Measurements from ENCODE around the gene ATR.

ATR gene

GRCh38 chr3:142507241-142507640 is 71.3 kb downstream of the ATR start:
- DNase-seq: no peak

- DNase-seq: no peak
Measured at GRCh38 chr3:142502187-142502985, 76.1 kb downstream of the ATR start.

- no peak for DNase-seq
Measured at GRCh38 chr3:142501004-142501926, 77.3 kb downstream of the ATR start.

- DNase-seq: no peak
Measured at GRCh38 chr3:142500211-142500610, 78.3 kb downstream of the ATR start.

- DNase-seq: no peak
Measured at GRCh38 chr3:142498397-142499180, 79.9 kb downstream of the ATR start.

GRCh38 chr3:142497729-142498128 is 80.8 kb downstream of the ATR start:
- DNase-seq: no peak

GRCh38 chr3:142495103-142495502 is 83.4 kb downstream of the ATR start:
- no peak for DNase-seq

- DNase-seq: no peak
Measured at GRCh38 chr3:142492184-142492583, 86.3 kb downstream of the ATR start.

GRCh38 chr3:142489572-142490323 is 88.8 kb downstream of the ATR start:
- no peak for DNase-seq

- DNase-seq: no peak
Measured at GRCh38 chr3:142484912-142485435, 93.6 kb downstream of the ATR start.

GRCh38 chr3:142481196-142481595 is 97.3 kb downstream of the ATR start:
- DNase-seq: no peak

- DNase-seq: no peak
Measured at GRCh38 chr3:142470826-142471225, 107.7 kb downstream of the ATR start.

- DNase-seq: no peak
Measured at GRCh38 chr3:142468456-142468855, 110.1 kb downstream of the ATR start.

GRCh38 chr3:142467768-142468167 is 110.8 kb downstream of the ATR start:
- no peak for DNase-seq

GRCh38 chr3:142460689-142461088 is 117.8 kb downstream of the ATR start:
- no peak for DNase-seq

GRCh38 chr3:142459929-142460328 is 118.6 kb downstream of the ATR start:
- DNase-seq: no peak

- no peak for DNase-seq
Measured at GRCh38 chr3:142459096-142459495, 119.4 kb downstream of the ATR start.

GRCh38 chr3:142450881-142451280 is 127.7 kb downstream of the ATR start:
- no peak for DNase-seq

- DNase-seq: no peak
Measured at GRCh38 chr3:142450189-142450588, 128.3 kb downstream of the ATR start.

GRCh38 chr3:142447852-142448823 is 130.4 kb downstream of the ATR start, which contains the start of gene XRN1:
Gene XRN1 (minus strand): TSS chr3:142448037. CDS start chr3:142447944, 93 bp downstream.
- peak; percentile 94 for DNase-seq

Data from activated gamma-delta T cell treated with Interleukin-2 at 50 U/mL for 16 hours (primary cell).